Neural crest cell (in vitro differentiated cells): ENCODE results near the gene HEATR5B. TPM values are rescaled to one million over a fixed set of nuclear protein-coding genes. Genes with fewer than 3 reads are reported as not detected.

Experiments
- DNase-seq: peaks from one replicate; pipeline ENCODE4 v3.0.0; 2021; ENCODE audit warnings: low read depth, mixed read lengths, low spot score
- H3K27ac Mint-ChIP-seq: one replicate; pipeline ENCODE4 v1.8.0; 2021; ENCODE audit warnings: mild to moderate bottlenecking, mixed read lengths; ENCODE audit not compliant: unreplicated experiment
- H3K27me3 Mint-ChIP-seq: 2 replicates; pipeline ENCODE4 v1.8.0; 2021; ENCODE audit warnings: low read depth, mild to moderate bottlenecking, mixed read lengths
- H3K36me3 Mint-ChIP-seq: 2 replicates; pipeline ENCODE4 v1.8.0; 2021; ENCODE audit warnings: low read depth, mild to moderate bottlenecking, mixed read lengths
- H3K4me1 Mint-ChIP-seq: 2 replicates; pipeline ENCODE4 v1.8.0; 2021; ENCODE audit warnings: mixed read lengths
- H3K4me3 Mint-ChIP-seq: one replicate; pipeline ENCODE4 v1.8.0; 2021; ENCODE audit warnings: mild to moderate bottlenecking, mixed read lengths
- H3K9me3 Mint-ChIP-seq: 2 replicates; pipeline ENCODE4 v1.8.0; 2021; ENCODE audit warnings: mixed read lengths
- CTCF ChIP-seq: fragments of 200-600 bp; sonication (generic); conservative IDR thresholded peaks from 2 replicates; pipeline ENCODE4 v1.5.0; 2021; ENCODE audit warnings: antibody characterized with exemption, mild to moderate bottlenecking
- total RNA-seq: library from RNA; stranded (reverse); gene quantifications from 2 replicates; pipeline ENCODE4 v1.2.1, GENCODE V29; 2021

HEATR5B gene
- total RNA-seq, 1 donor from 2014 or later, result 17.7 TPM

GRCh38 chr2:37111958-37112357, 27.8 kb upstream of the HEATR5B start:
- no peaks in the 10 kb centered on the region for H3K4me1 Mint-ChIP-seq
- no peak for TF ChIP-seq CTCF

GRCh38 chr2:37110306-37111212, 26.4 kb upstream of the HEATR5B start:
- Mint-ChIP-seq H3K4me1 (no peaks in the 10 kb centered on the region), H3K27me3 (no peaks in the 10 kb centered on the region), H3K36me3 (peaks cover 16% of the 10 kb centered on the region), H3K9me3 (no peaks in the 10 kb centered on the region), H3K4me3 (no peak overlapping the region), H3K27ac (no peak overlapping the region)
- DNase-seq, result no peak
- no peak for TF ChIP-seq CTCF

More at GRCh38 chr2:37111958-37112357, 27.8 kb upstream of the HEATR5B start:
- H3K36me3 Mint-ChIP-seq, result peaks cover 14% of the 10 kb centered on the region
- H3K4me3 Mint-ChIP-seq, result no peak overlapping the region
- no peak overlapping the region for H3K27ac Mint-ChIP-seq
- H3K9me3 Mint-ChIP-seq, result no peaks in the 10 kb centered on the region
- no peaks in the 10 kb centered on the region for H3K27me3 Mint-ChIP-seq
- DNase-seq, result no peak

- no peak for TF ChIP-seq CTCF
Measured at GRCh38 chr2:37109523-37109922, 25.4 kb upstream of the HEATR5B start.

GRCh38 chr2:37105150-37105549, 21.0 kb upstream of the HEATR5B start:
- Mint-ChIP-seq H3K36me3 (peaks cover 24% of the 10 kb centered on the region), H3K4me3 (no peak overlapping the region), H3K4me1 (no peaks in the 10 kb centered on the region), H3K27me3 (no peaks in the 10 kb centered on the region), H3K9me3 (no peaks in the 10 kb centered on the region), H3K27ac (peak overlapping the region; percentile 35)
- TF ChIP-seq CTCF, result no peak
- no peak for DNase-seq

More at GRCh38 chr2:37109523-37109922, 25.4 kb upstream of the HEATR5B start:
- peaks cover 19% of the 10 kb centered on the region for H3K36me3 Mint-ChIP-seq
- no peak overlapping the region for H3K27ac Mint-ChIP-seq
- H3K9me3 Mint-ChIP-seq, result no peaks in the 10 kb centered on the region
- H3K27me3 Mint-ChIP-seq, result no peaks in the 10 kb centered on the region
- H3K4me3 Mint-ChIP-seq, result no peak overlapping the region
- no peaks in the 10 kb centered on the region for H3K4me1 Mint-ChIP-seq
- no peak for DNase-seq

- H3K4me1 Mint-ChIP-seq, result no peaks in the 10 kb centered on the region
- DNase-seq, result no peak
- peaks cover 24% of the 10 kb centered on the region for H3K36me3 Mint-ChIP-seq
- no peak overlapping the region for H3K27ac Mint-ChIP-seq
- no peak overlapping the region for H3K4me3 Mint-ChIP-seq
- no peak for TF ChIP-seq CTCF
- no peaks in the 10 kb centered on the region for H3K27me3 Mint-ChIP-seq
- no peaks in the 10 kb centered on the region for H3K9me3 Mint-ChIP-seq
Measured at GRCh38 chr2:37104178-37104577, 20.0 kb upstream of the HEATR5B start.
